ENCODE data around the gene DOK7.
"Not testable (repeated sequence)": the region's sequence is repeated elsewhere in the genome, so short reads cannot be mapped to it uniquely, and the experiment has no call there.

The DOK7 gene

GRCh38 chr4:3511601-3512000, 48.5 kb downstream of the DOK7 start:
- DNase-seq, result not testable (repeated sequence)

- no peak for DNase-seq
Measured at GRCh38 chr4:3512279-3512678, 49.2 kb downstream of the DOK7 start.

- no peak for DNase-seq
Measured at GRCh38 chr4:3512719-3513118, 49.6 kb downstream of the DOK7 start.

- DNase-seq, result no peak
Measured at GRCh38 chr4:3513807-3514206, 50.7 kb downstream of the DOK7 start.

- no peak for DNase-seq
Measured at GRCh38 chr4:3514221-3514780, 51.2 kb downstream of the DOK7 start.

GRCh38 chr4:3514806-3515501, 51.8 kb downstream of the DOK7 start:
- no peak for DNase-seq

- DNase-seq, result no peak
Measured at GRCh38 chr4:3515646-3516045, 52.5 kb downstream of the DOK7 start.

- DNase-seq, result no peak
Measured at GRCh38 chr4:3516061-3516835, 53.1 kb downstream of the DOK7 start.

- no peak for DNase-seq
Measured at GRCh38 chr4:3516836-3517730, 54.0 kb downstream of the DOK7 start.

GRCh38 chr4:3517731-3518510, 54.8 kb downstream of the DOK7 start:
- no peak for DNase-seq

GRCh38 chr4:3518511-3518880, 55.4 kb downstream of the DOK7 start:
- DNase-seq, result no peak

- DNase-seq, result no peak
Measured at GRCh38 chr4:3518941-3519340, 55.8 kb downstream of the DOK7 start.

GRCh38 chr4:3519468-3520264, 56.6 kb downstream of the DOK7 start:
- no peak for DNase-seq

GRCh38 chr4:3520276-3520675, 57.2 kb downstream of the DOK7 start:
- no peak for DNase-seq

- DNase-seq, result no peak
Measured at GRCh38 chr4:3520796-3521600, 57.9 kb downstream of the DOK7 start.

GRCh38 chr4:3521621-3522325, 58.7 kb downstream of the DOK7 start:
- no peak for DNase-seq

GRCh38 chr4:3522326-3522640, 59.2 kb downstream of the DOK7 start:
- DNase-seq, result no peak

- DNase-seq, result no peak
Measured at GRCh38 chr4:3522651-3523050, 59.5 kb downstream of the DOK7 start.

- DNase-seq, result no peak
Measured at GRCh38 chr4:3523146-3523627, 60.1 kb downstream of the DOK7 start.

GRCh38 chr4:3523628-3524221, 60.6 kb downstream of the DOK7 start:
- no peak for DNase-seq

All from activated CD4-positive, alpha-beta T cell treated with anti-CD3 and anti-CD28 coated beads, Interleukin-2, amount 50 U/mL, for 16 hours (primary cell).